H1 (cell line): ENCODE data around the gene CORIN. TPM values are rescaled to one million over a fixed set of nuclear protein-coding genes. Genes with fewer than 3 reads are reported as not detected.

Source experiments
- CTCF ChIA-PET: fragments of 300-600 bp; sonication (Branson Sonifier 250); formaldehyde crosslinking; loops from one replicate; lab custom pipeline; 2021; ENCODE audit not compliant: partially characterized antibody; lab: Charles Lee
- POLR2A ChIA-PET: fragments of 300-600 bp; sonication (Branson Sonifier 250); formaldehyde crosslinking; loops from one replicate; lab custom pipeline; 2021; ENCODE audit warnings: inconsistent platforms; ENCODE audit not compliant: partially characterized antibody; lab: Charles Lee
- DNase-seq, 2 experiments: peaks; one replicate each; pipeline versions ENCODE4 v3.0.0 to v3.0.0-alpha.2; 2010 to 2022; ENCODE audit warnings: low spot score in 2 of 2, low read depth in 1 of 2, mixed read lengths in 1 of 2
- FAIRE-seq: peaks from 2 replicates; lab custom pipeline; 2011; peaks lifted over from hg19 to GRCh38; lab: Jason Lieb, UNC
- H2AFZ ChIP-seq: 2 replicates; pipeline ENCODE4 v1.8.1; 2012; ENCODE audit warnings: low read length, inconsistent platforms
- H2AK5ac ChIP-seq: 2 replicates; pipeline ENCODE4 v1.6.1; 2013; ENCODE audit warnings: low read depth, low read length
- H2BK120ac ChIP-seq: replicated peaks from 2 replicates; pipeline ENCODE3; 2013; ENCODE audit warnings: low read depth, low read length, inconsistent platforms
- H2BK12ac ChIP-seq: 2 replicates; pipeline ENCODE4 v1.6.1; 2013; ENCODE audit warnings: low read depth, low read length
- H2BK15ac ChIP-seq: 2 replicates; pipeline ENCODE4 v1.6.1; 2013; ENCODE audit warnings: low read length
- H2BK20ac ChIP-seq: 2 replicates; pipeline ENCODE4 v1.6.1; 2013; ENCODE audit warnings: low read length
- H2BK5ac ChIP-seq: 2 replicates; pipeline ENCODE4 v1.6.1; 2013; ENCODE audit warnings: low read depth, low read length
- H3K14ac ChIP-seq: 2 replicates; pipeline ENCODE4 v1.6.1; 2013; ENCODE audit warnings: inconsistent platforms; ENCODE audit not compliant: insufficient read length
- H3K18ac ChIP-seq: 2 replicates; pipeline ENCODE4 v1.6.1; 2013; ENCODE audit warnings: low read length; ENCODE audit errors: extremely low read depth
- H3K23ac ChIP-seq: 2 replicates; pipeline ENCODE4 v1.6.1; 2013; ENCODE audit warnings: inconsistent platforms; ENCODE audit not compliant: insufficient read length
- H3K23me2 ChIP-seq: 2 replicates; pipeline ENCODE4 v1.6.1; 2013; ENCODE audit warnings: low read depth, low read length
- H3K27ac ChIP-seq: 2 replicates; pipeline ENCODE4 v1.6.1; 2011; ENCODE audit warnings: low read depth, low read length, inconsistent platforms
- H3K27me3 ChIP-seq, 4 experiments: replicated peaks in 1 of 4; 1 replicate in 1 of 4; 2 replicates in 3 of 4; pipeline versions ENCODE4 v1.6.1 to v1.8.1; 2011 to 2013; ENCODE audit warnings: low read length in 3 of 4, mild to moderate bottlenecking in 3 of 4, inconsistent platforms in 2 of 4, mixed read lengths in 2 of 4, moderate library complexity in 1 of 4; ENCODE audit not compliant: control insufficient read depth in 3 of 4, insufficient read depth in 3 of 4; ENCODE audit errors: extremely low read depth in 1 of 4
- H3K36me3 ChIP-seq, 4 experiments: 2 replicates each; pipeline versions ENCODE4 v1.6.1 to v1.8.1; 2011 to 2013; ENCODE audit warnings: mild to moderate bottlenecking in 4 of 4, low read length in 3 of 4, moderate library complexity in 2 of 4, control low read depth in 1 of 4, inconsistent platforms in 1 of 4; ENCODE audit not compliant: insufficient read depth in 4 of 4, control insufficient read depth in 2 of 4
- H3K4ac ChIP-seq: replicated peaks from 2 replicates; pipeline ENCODE3; 2013; ENCODE audit warnings: low read length, low read depth, mixed read lengths, inconsistent platforms; ENCODE audit not compliant: insufficient read length
- H3K4me1 ChIP-seq, 4 experiments: replicated peaks in 1 of 4; 1 replicate in 1 of 4; 2 replicates in 3 of 4; pipeline versions ENCODE4 v1.6.1 to v1.8.1; 2011 to 2013; ENCODE audit warnings: low read length in 3 of 4, inconsistent platforms in 2 of 4, mixed read lengths in 1 of 4; ENCODE audit not compliant: insufficient read depth in 4 of 4, control insufficient read depth in 3 of 4
- H3K4me2 ChIP-seq, 2 experiments: 2 replicates each; pipeline versions ENCODE4 v1.6.1 to v1.8.1; 2011 to 2013; ENCODE audit warnings: low read depth in 2 of 2, low read length in 2 of 2, control low read depth in 1 of 2, inconsistent platforms in 1 of 2, mild to moderate bottlenecking in 1 of 2; ENCODE audit not compliant: insufficient read depth in 1 of 2
- H3K4me3 ChIP-seq, 4 experiments: fragments of 200-600, 300-600 bp in 1 of 4; sonication (generic), shearing (Covaris generic), sonication (Bioruptor Twin) in 1 of 4; 2 replicates each; pipeline versions ENCODE4 v1.5.1 to v1.8.1; 2011 to 2016; ENCODE audit warnings: low read length in 4 of 4, low read depth in 3 of 4, control low read depth in 2 of 4, inconsistent platforms in 2 of 4, mild to moderate bottlenecking in 2 of 4, mixed read lengths in 1 of 4, moderate library complexity in 1 of 4; ENCODE audit not compliant: insufficient read depth in 2 of 4; ENCODE audit errors: extremely low read depth in 1 of 4
- H3K56ac ChIP-seq: replicated peaks from 2 replicates; pipeline ENCODE3; 2013; ENCODE audit warnings: low read depth, mild to moderate bottlenecking, mixed read lengths, low read length, inconsistent platforms; ENCODE audit not compliant: insufficient read length
- H3K79me1 ChIP-seq: 2 replicates; pipeline ENCODE4 v1.6.1; 2013; ENCODE audit warnings: low read depth, low read length, control low read depth
- H3K79me2 ChIP-seq, 2 experiments: 2 replicates each; pipeline versions ENCODE4 v1.6.1 to v1.8.1; 2012 to 2013; ENCODE audit warnings: low read length in 2 of 2, mild to moderate bottlenecking in 2 of 2, inconsistent platforms in 1 of 2; ENCODE audit not compliant: insufficient read depth in 2 of 2, control insufficient read depth in 1 of 2
- H3K9ac ChIP-seq, 4 experiments: replicated peaks in 1 of 4; 1 replicate in 1 of 4; 2 replicates in 3 of 4; pipeline versions ENCODE4 v1.6.1 to v1.8.1; 2011 to 2013; ENCODE audit warnings: low read depth in 3 of 4, low read length in 3 of 4, control low read depth in 2 of 4, mild to moderate bottlenecking in 2 of 4, moderate library complexity in 2 of 4, inconsistent platforms in 1 of 4; ENCODE audit errors: extremely low read depth in 1 of 4
- H3K9me3 ChIP-seq, 2 experiments: 2 replicates each; pipeline versions ENCODE4 v1.6.1 to v1.8.1; 2012 to 2013; ENCODE audit warnings: mild to moderate bottlenecking in 2 of 2, moderate library complexity in 2 of 2, control low read depth in 1 of 2, inconsistent platforms in 1 of 2, low read depth in 1 of 2, low read length in 1 of 2, mixed read lengths in 1 of 2; ENCODE audit not compliant: insufficient read depth in 2 of 2
- H4K20me1 ChIP-seq, 2 experiments: replicated peaks in 1 of 2; 2 replicates each; pipeline versions ENCODE3 to v1.8.1; 2011 to 2013; ENCODE audit warnings: inconsistent platforms in 2 of 2, low read length in 2 of 2, mild to moderate bottlenecking in 1 of 2; ENCODE audit not compliant: insufficient read depth in 2 of 2, control insufficient read depth in 1 of 2
- H4K5ac ChIP-seq: 2 replicates; pipeline ENCODE4 v1.6.1; 2013; ENCODE audit warnings: low read length, low read depth, mixed read lengths, inconsistent platforms; ENCODE audit not compliant: insufficient read length
- H4K8ac ChIP-seq: 2 replicates; pipeline ENCODE4 v1.8.0; 2013; ENCODE audit warnings: mild to moderate bottlenecking, moderate library complexity, low read length, inconsistent platforms; ENCODE audit not compliant: insufficient read depth; ENCODE audit errors: extremely low read depth
- H4K91ac ChIP-seq: replicated peaks from 2 replicates; pipeline ENCODE3; 2013; ENCODE audit warnings: low read length, mixed read lengths, inconsistent platforms; ENCODE audit not compliant: insufficient read length
- CHD2 ChIP-seq: IDR thresholded peaks from 2 replicates; pipeline ENCODE4 v1.6.1; 2012; ENCODE audit warnings: low read length, improper control_type of control experiment
- MAFK ChIP-seq: IDR thresholded peaks from 2 replicates; pipeline ENCODE4 v1.6.1; 2012; ENCODE audit warnings: low read depth, mild to moderate bottlenecking, improper control_type of control experiment, low read length
- RAD21 ChIP-seq, 2 experiments: IDR thresholded peaks in 1 of 2; conservative IDR thresholded peaks in 1 of 2; 2 replicates each; pipeline ENCODE4 v1.6.1; 2011; ENCODE audit warnings: low read depth in 2 of 2, low read length in 2 of 2, improper control_type of control experiment in 1 of 2, inconsistent platforms in 1 of 2, mild to moderate bottlenecking in 1 of 2, moderate library complexity in 1 of 2
- RFX5 ChIP-seq: IDR thresholded peaks from 2 replicates; pipeline ENCODE4 v1.6.1; 2011; ENCODE audit warnings: low read depth, low read length, improper control_type of control experiment, borderline replicate concordance
- SIN3A ChIP-seq, 2 experiments: IDR thresholded peaks in 1 of 2; conservative IDR thresholded peaks in 1 of 2; 2 replicates each; pipeline ENCODE4 v1.6.1; 2011 to 2012; ENCODE audit warnings: low read length in 2 of 2, improper control_type of control experiment in 1 of 2, low read depth in 1 of 2, mild to moderate bottlenecking in 1 of 2
- SIX5 ChIP-seq: IDR thresholded peaks from 2 replicates; pipeline ENCODE4 v1.6.1; 2011; ENCODE audit warnings: mild to moderate bottlenecking, low read depth, low read length
- SRF ChIP-seq: IDR thresholded peaks from 2 replicates; pipeline ENCODE4 v1.6.1; 2011; ENCODE audit warnings: mild to moderate bottlenecking, low read depth, low read length, moderate library complexity
- TAF1 ChIP-seq: IDR thresholded peaks from 2 replicates; pipeline ENCODE4 v1.6.1; 2011; ENCODE audit warnings: mild to moderate bottlenecking, low read depth, low read length
- YY1 ChIP-seq: IDR thresholded peaks from 2 replicates; pipeline ENCODE4 v1.6.1; 2011; ENCODE audit warnings: low read depth, mild to moderate bottlenecking, low read length
- WGBS, 2 experiments: shearing (Covaris generic) in 1 of 2; methylation state at CpG; one replicate each; pipeline versions ENCODE4 v1.1.6 to v1.1.7; 2013 to 2015; ENCODE audit warnings: low lambda C conversion rate in 2 of 2, mixed read lengths in 2 of 2, inconsistent platforms in 1 of 2, low coverage in 1 of 2, missing lambda C conversion rate in 1 of 2; ENCODE audit not compliant: insufficient replicate concordance in 2 of 2, insufficient coverage in 1 of 2, insufficient read length in 1 of 2; ENCODE audit errors: extremely low coverage in 1 of 2, missing lambda C conversion rate in 1 of 2; 5-methylcytosine and 5-hydroxymethylcytosine counted together
- polyA plus RNA-seq, 7 experiments: library from polyadenylated mRNA; depleted of rRNA in 3 of 7; stranded (reverse) in 5 of 7; unstranded in 2 of 7; fragments of >200 nt in 5 of 7; fragments of 200-250 nt in 2 of 7; gene quantifications; 1 replicate in 5 of 7; 2 replicates in 1 of 7; 4 replicates in 1 of 7; pipeline versions ENCODE4 v1.2.1 to v1.2.3, GENCODE V29; 2011 to 2013; ENCODE audit warnings: missing spikeins in 2 of 7, mixed read lengths in 2 of 7
- total RNA-seq: library from RNA; stranded (reverse); fragmentation: NEBNext Ultra II Directional; extraction: Animal tissue kit (Norgen Biotek cat#: 25700); gene quantifications from 2 replicates; pipeline ENCODE4 v1.2.1, GENCODE V29; 2021

CORIN gene
- total and polyA plus RNA-seq, 2 of the 8 experiments (the other 6 are each of a cell fraction or from before 2014, with no cell fraction given): 0.09 to 0.32 TPM

DNA sequence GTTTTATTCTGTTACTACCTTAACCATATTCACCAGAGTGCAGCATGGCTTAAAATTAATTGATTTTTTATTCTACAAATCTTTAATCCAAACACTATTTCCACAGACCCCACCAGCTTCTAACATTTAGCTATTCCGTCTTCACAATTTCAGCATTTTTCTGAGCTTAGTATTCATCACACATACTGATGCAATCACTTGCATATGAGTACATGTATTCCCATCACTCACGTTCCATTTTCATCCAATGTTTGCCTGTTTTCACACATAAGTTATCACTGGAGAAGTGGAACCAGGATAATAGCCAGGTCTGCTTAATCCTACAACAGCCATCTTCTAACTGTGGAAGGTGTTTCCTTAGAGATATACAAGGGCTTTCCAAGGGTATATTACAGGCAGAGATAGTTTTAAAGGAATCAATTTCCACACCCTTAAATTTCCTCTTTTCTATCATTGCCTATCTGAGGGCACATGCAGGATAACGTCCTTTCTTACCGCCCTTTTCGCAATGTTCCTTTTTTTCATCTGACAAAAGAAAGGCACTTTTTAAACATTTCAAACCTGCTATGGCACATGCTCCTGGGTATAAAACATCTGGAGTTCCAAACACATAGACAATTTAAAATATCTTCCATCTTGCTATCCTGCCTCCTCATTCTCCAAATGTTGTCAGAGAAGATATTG is 115.8 kb downstream of the CORIN start:
- H4K20me1 ChIP-seq: no peaks in the 10 kb centered on the region
- DNase-seq: no peak
- no peak overlapping the region for H2BK12ac ChIP-seq
- no peaks in the 10 kb centered on the region for H3K79me2 ChIP-seq
- H2AFZ ChIP-seq: no peak overlapping the region
- H3K18ac ChIP-seq: no peak overlapping the region
- H3K4me2 ChIP-seq: no peak overlapping the region
- no peak overlapping the region for H3K4me3 ChIP-seq
- H4K8ac ChIP-seq: no peak overlapping the region
- H4K91ac ChIP-seq: no peak overlapping the region
- no peak for FAIRE-seq
- 91% methylated on average over 5 of the region's 5 CpGs; no CpG with 5 or more reads in 1 of the 2 experiments for WGBS, 2 experiments
- no peaks in the 10 kb centered on the region for H3K9me3 ChIP-seq
- no peaks in the 10 kb centered on the region for H3K36me3 ChIP-seq
- POLR2A ChIA-PET: no interaction called here
- H3K14ac ChIP-seq: no peak overlapping the region
- no peak overlapping the region for H2BK20ac ChIP-seq
- H3K9ac ChIP-seq: no peak overlapping the region
- H2BK15ac ChIP-seq: no peak overlapping the region
- H2BK5ac ChIP-seq: no peak overlapping the region
- no peak overlapping the region for H3K4ac ChIP-seq
- peaks cover 0 to 7% (median 3%) of the 10 kb centered on the region in 4 experiments; a peak in 4 of 7 replicates for H3K4me1 ChIP-seq
- H4K5ac ChIP-seq: no peak overlapping the region
- CTCF ChIA-PET: no interaction called here
- no peaks in the 10 kb centered on the region for H3K79me1 ChIP-seq
- H3K27ac ChIP-seq: no peak overlapping the region
- no peak overlapping the region for H3K56ac ChIP-seq
- H3K27me3 ChIP-seq: peaks cover 0 to 2% (median 0%) of the 10 kb centered on the region in 4 experiments; a peak in 1 of 7 replicates
- no peaks in the 10 kb centered on the region for H3K23me2 ChIP-seq
- H3K23ac ChIP-seq: no peak overlapping the region
- no peak overlapping the region for H2AK5ac ChIP-seq
- no peak overlapping the region for H2BK120ac ChIP-seq
- TF ChIP-seq RFX5: no peak
- TF ChIP-seq TAF1: no peak
- TF ChIP-seq MAFK: no peak
- no peak for TF ChIP-seq YY1
- no peak for TF ChIP-seq SIN3A (conservative IDR thresholded peaks at IDR 0.05 in 1 of 2, IDR thresholded peaks at IDR 0.05 in 1 of 2; ENCODE audit: low read depth in 1 of 2, low read length in 2 of 2)
- TF ChIP-seq CHD2: no peak
- TF ChIP-seq SIX5: no peak
- TF ChIP-seq SRF: no peak
- no peak for TF ChIP-seq RAD21 (IDR thresholded peaks at IDR 0.05 in 1 of 2, conservative IDR thresholded peaks at IDR 0.05 in 1 of 2; ENCODE audit: low read depth in 2 of 2, low read length in 2 of 2)
